GM18861 (cell line): ENCODE data around the gene EEF1AKMT2.
"Not testable (repeated sequence)": the region's sequence is repeated elsewhere in the genome, so short reads cannot be mapped to it uniquely, and the experiment has no call there.

Experiments
- ATAC-seq: cut with Tn5 transposase; IDR thresholded peaks from one replicate; pipeline ENCODE4 v1.9.1; 2021; ENCODE audit not compliant: unreplicated experiment

Gene EEF1AKMT2

GRCh38 chr10:124791547-124792348 lies at the start of gene EEF1AKMT2:
Gene EEF1AKMT2, minus strand, starts transcription at chr10:124791887. Its CDS starts 54 bp downstream, at chr10:124791833.
- ATAC-seq: peak; percentile 91

- no peak for ATAC-seq
These were observed 46.0 kb upstream of the EEF1AKMT2 start for GRCh38 chr10:124837687-124838086.

GRCh38 chr10:124831116-124831515 lies 39.4 kb upstream of the EEF1AKMT2 start:
- no peak for ATAC-seq

GRCh38 chr10:124830445-124830844 lies 38.8 kb upstream of the EEF1AKMT2 start:
- no peak for ATAC-seq

GRCh38 chr10:124829447-124830115 lies 37.9 kb upstream of the EEF1AKMT2 start:
- no peak for ATAC-seq

- ATAC-seq: no peak
These were observed 35.8 kb upstream of the EEF1AKMT2 start for GRCh38 chr10:124827474-124827873.

GRCh38 chr10:124826262-124826661 lies 34.6 kb upstream of the EEF1AKMT2 start:
- ATAC-seq: no peak

- no peak for ATAC-seq
These were observed 34.0 kb upstream of the EEF1AKMT2 start for GRCh38 chr10:124825702-124826101.

- ATAC-seq: not testable (repeated sequence)
These were observed 33.2 kb upstream of the EEF1AKMT2 start for GRCh38 chr10:124824932-124825331.

DNA sequence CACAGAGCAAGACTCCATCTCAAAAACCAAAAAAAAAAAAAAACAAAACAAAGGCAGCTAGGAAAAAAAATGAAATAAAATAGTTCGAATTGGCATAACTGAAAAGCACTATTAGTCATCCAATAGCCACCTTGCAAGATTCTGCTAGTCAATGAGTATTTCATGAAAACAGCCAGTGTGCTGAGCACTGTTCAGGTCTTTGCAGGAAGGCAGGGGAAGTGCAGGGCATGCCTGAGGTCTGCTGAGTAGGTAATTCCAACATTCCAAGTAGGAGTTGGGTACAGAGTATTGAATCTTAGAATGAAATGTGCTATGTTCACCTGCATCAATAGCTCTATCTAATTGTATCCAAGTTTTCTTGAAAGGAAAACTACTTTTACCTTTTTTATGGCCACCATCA lies 32.8 kb upstream of the EEF1AKMT2 start:
- ATAC-seq: no peak

DNA sequence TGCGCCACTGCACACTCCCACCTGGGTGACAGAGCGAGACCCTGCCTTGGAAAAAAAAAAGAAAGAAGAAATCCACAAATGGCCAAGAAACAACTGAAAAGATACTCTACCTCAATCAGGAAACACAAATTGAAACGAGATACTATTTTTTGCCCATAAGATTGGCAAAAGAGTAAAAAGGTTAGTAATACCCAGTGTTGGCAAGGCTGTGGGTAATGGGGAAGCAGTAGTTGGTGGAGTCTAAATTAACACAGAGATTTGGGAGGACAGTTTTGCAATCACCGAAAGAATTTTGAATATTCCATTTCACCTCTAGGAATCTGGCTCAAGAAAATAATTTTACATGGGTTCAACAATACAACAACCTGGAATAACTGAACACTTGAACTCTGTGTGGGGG lies 29.8 kb upstream of the EEF1AKMT2 start:
- no peak for ATAC-seq

DNA sequence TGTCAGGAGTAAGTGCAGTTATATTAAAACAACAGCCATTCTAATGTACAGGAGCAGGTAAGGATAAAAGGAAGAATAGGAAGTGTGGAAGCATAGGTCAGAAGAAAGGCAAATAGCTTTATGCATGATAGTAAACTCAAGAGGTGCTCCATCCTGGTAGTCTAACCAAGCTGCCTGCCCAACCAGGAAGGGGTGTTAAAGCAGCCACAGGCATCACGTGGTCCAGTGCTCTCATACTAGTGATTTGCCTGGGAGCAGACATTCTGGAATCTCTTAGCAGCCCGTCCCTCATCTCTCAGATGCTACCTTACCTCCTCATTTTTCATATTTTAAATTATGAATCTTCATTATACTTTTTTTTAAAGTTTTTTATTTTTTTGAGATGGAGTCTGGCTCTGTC lies 28.4 kb upstream of the EEF1AKMT2 start:
- no peak for ATAC-seq

GRCh38 chr10:124802313-124802675 lies 10.6 kb upstream of the EEF1AKMT2 start:
- ATAC-seq: peak; percentile 23

GRCh38 chr10:124799211-124799610 lies 7.5 kb upstream of the EEF1AKMT2 start:
- no peak for ATAC-seq

GRCh38 chr10:124798781-124799180 lies 7.1 kb upstream of the EEF1AKMT2 start:
- no peak for ATAC-seq

DNA sequence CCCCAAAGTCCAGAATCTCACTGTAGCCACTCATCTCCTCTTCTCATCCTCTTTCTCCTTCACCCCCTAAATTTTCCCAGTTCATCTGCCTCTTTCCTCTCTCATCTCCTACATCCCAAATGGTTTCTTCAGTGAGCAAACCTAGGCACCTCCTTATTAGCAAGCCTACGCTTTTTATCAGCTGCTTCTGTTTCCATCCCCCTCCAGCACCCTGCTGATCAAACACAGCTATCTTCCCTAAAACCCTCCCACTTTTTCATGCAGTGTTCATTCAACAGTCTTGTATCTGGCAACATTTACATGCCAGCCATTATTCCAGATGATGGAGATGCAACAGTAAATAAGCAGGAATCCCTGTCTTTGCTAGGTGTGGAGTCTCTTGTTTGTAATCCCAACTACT lies 6.7 kb upstream of the EEF1AKMT2 start:
- no peak for ATAC-seq

- no peak for ATAC-seq
These were observed 1.3 kb upstream of the EEF1AKMT2 start for GRCh38 chr10:124792998-124793352.

- not testable (repeated sequence) for ATAC-seq
These were observed 8.8 kb downstream of the EEF1AKMT2 start for GRCh38 chr10:124782900-124783299.

DNA sequence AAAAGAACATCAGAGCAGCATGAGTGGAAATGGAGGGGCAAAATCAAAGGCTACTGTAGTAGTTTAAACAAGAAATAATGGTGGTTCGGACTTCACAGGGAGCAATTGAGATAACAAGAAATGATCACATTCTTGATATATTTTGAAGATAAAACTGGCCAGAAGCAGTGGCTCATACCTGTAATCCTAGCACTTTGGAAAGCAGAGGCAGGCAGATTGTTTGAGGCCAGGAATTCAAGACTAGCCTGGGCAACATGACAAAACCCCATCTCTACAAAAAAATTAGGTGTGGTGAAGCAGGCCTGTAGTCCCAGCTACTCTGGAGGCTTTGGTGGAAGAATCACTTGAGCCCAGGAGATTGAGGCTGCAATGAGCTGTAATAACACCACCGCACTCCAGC lies 22.9 kb downstream of the EEF1AKMT2 start:
- ATAC-seq: no peak

DNA sequence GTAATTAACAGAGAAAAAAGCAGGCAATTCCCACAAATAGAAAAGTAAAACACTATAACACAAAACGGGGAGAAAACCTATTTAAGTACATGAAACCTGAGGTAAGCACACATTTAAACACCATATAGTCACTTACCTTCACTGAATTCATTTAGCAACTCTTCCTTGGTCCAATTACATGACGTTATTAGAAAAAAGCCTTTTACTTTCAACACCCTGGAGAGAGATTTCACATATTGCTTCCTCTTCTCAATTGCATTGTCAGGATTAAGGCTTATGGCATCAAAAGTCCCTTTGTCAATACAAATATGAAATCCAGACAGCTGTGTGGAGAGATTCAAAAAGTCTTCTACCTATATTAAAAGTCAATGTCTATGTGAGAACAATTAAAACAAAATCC lies 26.4 kb downstream of the EEF1AKMT2 start:
- no peak for ATAC-seq

- no peak for ATAC-seq
These were observed 28.4 kb downstream of the EEF1AKMT2 start for GRCh38 chr10:124763267-124763666.

- no peak for ATAC-seq
These were observed 29.4 kb downstream of the EEF1AKMT2 start for GRCh38 chr10:124762281-124762680.
